Neural progenitor cell (in vitro differentiated cells): ENCODE measurements around the gene ZNF862.

Experiments used
- CTCF ChIP-seq: fragments of 200-600 bp; sonication (generic); IDR thresholded peaks from 2 replicates; pipeline ENCODE4 v1.5.1; 2017; ENCODE audit warnings: antibody characterized with exemption, mild to moderate bottlenecking
- EZH2 ChIP-seq: fragments of 200-600 bp; sonication (generic); IDR thresholded peaks from 2 replicates; pipeline ENCODE4 v1.6.1; 2017; ENCODE audit warnings: antibody characterized with exemption, mild to moderate bottlenecking, moderate library complexity

- TF ChIP-seq CTCF, result no peak
- TF ChIP-seq EZH2, result no peak
Observed at GRCh38 chr7:149855361-149856305, 17.5 kb downstream of the ZNF862 start.
